ENCODE results near the gene ADAMTS1.
"Not testable (repeated sequence)": the region's sequence is repeated elsewhere in the genome, so short reads cannot be mapped to it uniquely, and the experiment has no call there.

ADAMTS1 gene

GRCh38 chr21:26883768-26884167 lies 38.6 kb upstream of the ADAMTS1 start:
- no peak overlapping the region for H3K4me3 ChIP-seq (ENCODE audit: low read depth, low read length)
- in situ Hi-C loops (cut with HindIII; ENCODE audit: low sequenced_read_pairs), result no loop called here
- no peak for TF ChIP-seq CTCF (IDR thresholded peaks at IDR 0.05; ENCODE audit: low read depth, low read length)
- no peak for DNase-seq (ENCODE audit: low read depth, low spot score)

GRCh38 chr21:26881504-26882228 lies 36.5 kb upstream of the ADAMTS1 start:
- H3K4me3 ChIP-seq (ENCODE audit: low read depth, low read length), result no peak overlapping the region
- peak; percentile 35 for TF ChIP-seq CTCF (IDR thresholded peaks at IDR 0.05; ENCODE audit: low read depth, low read length)
- peak; percentile 39 for DNase-seq (ENCODE audit: low read depth, low spot score)
- in situ Hi-C loops (cut with HindIII; ENCODE audit: low sequenced_read_pairs), result no loop called here

- TF ChIP-seq CTCF (IDR thresholded peaks at IDR 0.05; ENCODE audit: low read depth, low read length), result no peak
- no peak for DNase-seq (ENCODE audit: low read depth, low spot score)
- in situ Hi-C loops (cut with HindIII; ENCODE audit: low sequenced_read_pairs), result no loop called here
- no peak overlapping the region for H3K4me3 ChIP-seq (ENCODE audit: low read depth, low read length)
Observed at GRCh38 chr21:26877018-26877417, 31.8 kb upstream of the ADAMTS1 start.

DNA sequence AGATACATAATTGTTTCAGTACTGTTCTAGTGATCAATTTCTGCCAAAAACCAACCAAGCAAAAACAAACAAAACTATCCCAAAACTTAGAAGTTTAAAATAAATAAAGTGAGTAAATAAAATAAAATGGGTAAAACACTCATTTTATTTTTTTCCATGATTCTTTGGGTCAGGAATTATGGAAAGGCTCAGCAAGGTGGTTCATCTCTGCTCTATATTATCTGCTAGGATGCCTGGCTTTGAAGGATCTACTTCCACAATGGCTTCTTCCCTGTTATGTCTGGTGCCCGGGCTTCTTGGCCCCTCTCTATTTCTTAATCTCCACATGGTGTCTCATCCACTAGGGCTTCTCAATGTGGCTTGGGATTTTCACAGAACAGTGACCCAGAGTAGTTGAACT lies 29.1 kb upstream of the ADAMTS1 start:
- in situ Hi-C loops (cut with HindIII; ENCODE audit: low sequenced_read_pairs), result no loop called here

DNA sequence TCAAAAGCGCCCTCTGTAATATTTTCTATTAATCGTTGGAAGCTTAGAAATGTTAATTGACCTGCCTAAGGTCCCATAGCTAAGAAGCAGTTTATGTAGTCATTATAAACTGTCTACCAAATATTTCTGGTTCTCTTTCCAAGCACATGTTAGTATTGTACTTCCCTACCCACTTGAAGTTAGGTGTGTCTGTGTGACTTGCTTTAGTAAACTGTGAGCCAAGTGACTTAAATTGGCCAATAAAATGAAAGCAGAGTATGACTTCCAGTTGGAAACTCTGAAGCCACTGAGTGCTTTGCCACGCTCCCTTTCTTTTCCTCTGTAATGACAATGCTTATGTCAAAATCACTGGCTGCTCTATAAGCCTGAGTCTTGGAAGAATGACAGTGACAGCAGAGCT lies 20.6 kb upstream of the ADAMTS1 start:
- DNase-seq (ENCODE audit: low read depth, low spot score), result no peak
- in situ Hi-C loops (cut with HindIII; ENCODE audit: low sequenced_read_pairs), result no loop called here
- no peak for TF ChIP-seq CTCF (IDR thresholded peaks at IDR 0.05; ENCODE audit: low read depth, low read length)
- H3K4me3 ChIP-seq (ENCODE audit: low read depth, low read length), result no peak overlapping the region

More for the DNA sequence above, 29.1 kb upstream of the ADAMTS1 start:
- TF ChIP-seq CTCF (IDR thresholded peaks at IDR 0.05; ENCODE audit: low read depth, low read length), result no peak
- no peak for DNase-seq (ENCODE audit: low read depth, low spot score)
- no peak overlapping the region for H3K4me3 ChIP-seq (ENCODE audit: low read depth, low read length)

GRCh38 chr21:26856871-26857350 lies 11.7 kb upstream of the ADAMTS1 start:
- H3K4me3 ChIP-seq (ENCODE audit: low read depth, low read length); DNase-seq (ENCODE audit: low read depth, low spot score); in situ Hi-C loops (cut with HindIII; ENCODE audit: low sequenced_read_pairs): not testable (repeated sequence)

GRCh38 chr21:26854695-26855094 lies 9.5 kb upstream of the ADAMTS1 start:
- H3K4me3 ChIP-seq (ENCODE audit: low read depth, low read length); DNase-seq (ENCODE audit: low read depth, low spot score); in situ Hi-C loops (cut with HindIII; ENCODE audit: low sequenced_read_pairs): not testable (repeated sequence)

Measured in astrocyte of the spinal cord (primary cell).